K562 (cell line): ENCODE measurements around the gene BIRC5. TPM values are rescaled to one million over a fixed set of nuclear protein-coding genes. Genes with fewer than 3 reads are reported as not detected.

Source experiments
- ARNT ChIP-seq, 2 experiments: fragments of 450-650 bp; IDR thresholded peaks; 2 replicates each; pipeline ENCODE4 v1.6.1; 2016; ENCODE audit warnings: mild to moderate bottlenecking in 1 of 2
- CHD2 ChIP-seq: IDR thresholded peaks from 2 replicates; pipeline ENCODE4 v1.6.1; 2011; ENCODE audit warnings: low read depth, low read length
- GABPA ChIP-seq: fragments of 200-800 bp; sonication (Bioruptor generic); conservative IDR thresholded peaks from 2 replicates; pipeline ENCODE4 v1.6.1; 2016; ENCODE audit warnings: low read depth, missing genetic modification characterization, missing compliant biosample characterization
- MTA1 ChIP-seq: fragments of 450-650 bp; IDR thresholded peaks from 2 replicates; pipeline ENCODE4 v1.6.1; 2017; ENCODE audit warnings: borderline replicate concordance
- NFATC3 ChIP-seq: fragments of 450-650 bp; IDR thresholded peaks from 2 replicates; pipeline ENCODE4 v1.6.1; 2017; ENCODE audit warnings: mild to moderate bottlenecking
- NFRKB ChIP-seq: fragments of 450-650 bp; IDR thresholded peaks from 2 replicates; pipeline ENCODE4 v1.6.1; 2016; ENCODE audit warnings: low read depth
- POLR2G ChIP-seq: fragments of 200-400 bp; formaldehyde crosslinking; IDR thresholded peaks from 2 replicates; pipeline ENCODE4 v1.6.1; 2017; ENCODE audit warnings: low read depth, mild to moderate bottlenecking, antibody characterized with exemption, low read length, moderate library complexity
- POLR3G ChIP-seq: IDR thresholded peaks from 2 replicates; pipeline ENCODE4 v1.6.1; 2011; ENCODE audit not compliant: insufficient read length, insufficient replicate concordance; ENCODE audit errors: extremely low read depth
- SAFB2 ChIP-seq: fragments of 200-400 bp; formaldehyde crosslinking; IDR thresholded peaks from 2 replicates; pipeline ENCODE4 v1.6.1; 2018; ENCODE audit warnings: borderline replicate concordance, low read length, low read depth, moderate library complexity; ENCODE audit not compliant: severe bottlenecking
- TAF15 ChIP-seq: fragments of 200-400 bp; formaldehyde crosslinking; IDR thresholded peaks from 2 replicates; pipeline ENCODE4 v1.6.1; 2017; ENCODE audit warnings: mild to moderate bottlenecking, low read depth, low read length, moderate library complexity
- ZNF124 ChIP-seq: sonication (generic); formaldehyde crosslinking; IDR thresholded peaks from 2 replicates; pipeline ENCODE4 v1.8.1; 2022; ENCODE audit warnings: missing genetic modification reagents
- ZNF217 ChIP-seq: sonication (generic); formaldehyde crosslinking; IDR thresholded peaks from 2 replicates; pipeline ENCODE4 v1.8.0; 2022; ENCODE audit warnings: mild to moderate bottlenecking, missing genetic modification reagents
- ZZZ3 ChIP-seq: fragments of 450-650 bp; IDR thresholded peaks from 2 replicates; pipeline ENCODE4 v1.6.1; 2016; ENCODE audit warnings: antibody characterized with exemption, mild to moderate bottlenecking, moderate library complexity
- polyA plus RNA-seq, 8 experiments: library from polyadenylated mRNA; depleted of rRNA in 4 of 8; stranded (reverse) in 5 of 8; unstranded in 3 of 8; fragments of >200 nt; fragmentation: Nextera tagmentation in 2 of 8; fragmentation: Illumina TruSeq in 1 of 8; extraction: Ambion mirVana in 2 of 8; extraction: Trizol in 1 of 8; gene quantifications; 2 replicates each; pipeline versions ENCODE4 v1.2.1 to v1.2.3, GENCODE V29; 2011 to 2014; ENCODE audit warnings: inconsistent platforms in 1 of 8, missing spikeins in 1 of 8
- total RNA-seq, 7 experiments: library from RNA; depleted of rRNA in 6 of 7; stranded (reverse); fragments of >200 nt in 6 of 7; fragmentation: Illumina TruSeq in 2 of 7; extraction: Trizol in 2 of 7; gene quantifications; 2 replicates each; pipeline versions ENCODE4 v1.2.1 to v1.2.3, GENCODE V29; 2011 to 2021; ENCODE audit warnings: low replicate concordance in 1 of 7
- TF ChIP-seq, protein P1 (sequence below): sonication (generic); formaldehyde crosslinking; IDR thresholded peaks from 2 replicates; pipeline ENCODE4 v1.4.0; 2020; ENCODE audit warnings: mild to moderate bottlenecking, missing genetic modification reagents
- TF ChIP-seq, protein P2 (sequence below), 2 experiments: fragments of 200-800 bp in 1 of 2; sonication (Bioruptor generic) in 1 of 2; sonication (generic) in 1 of 2; formaldehyde crosslinking in 1 of 2; IDR thresholded peaks in 1 of 2; conservative IDR thresholded peaks in 1 of 2; 2 replicates each; pipeline versions ENCODE4 v1.5.0 to v1.6.1; 2016 to 2020; ENCODE audit warnings: missing compliant biosample characterization in 1 of 2, missing genetic modification characterization in 1 of 2, missing genetic modification reagents in 1 of 2
- TF ChIP-seq, protein P3 (sequence below): fragments of 250-450 bp; sonication (Bioruptor Pico); IDR thresholded peaks from 2 replicates; pipeline ENCODE4 v1.4.0; 2020
- TF ChIP-seq, protein P4 (sequence below): fragments of 450-650 bp; conservative IDR thresholded peaks from 2 replicates; pipeline ENCODE4 v1.6.1; 2016; ENCODE audit warnings: missing genetic modification characterization, low read depth, mild to moderate bottlenecking, control low read depth, missing compliant biosample characterization

BIRC5 gene
- total and polyA plus RNA-seq, 9 of the 15 experiments (the other 6 are each of a cell fraction or from before 2014, with no cell fraction given): 64.4 to 140 (median 101) TPM

DNA sequence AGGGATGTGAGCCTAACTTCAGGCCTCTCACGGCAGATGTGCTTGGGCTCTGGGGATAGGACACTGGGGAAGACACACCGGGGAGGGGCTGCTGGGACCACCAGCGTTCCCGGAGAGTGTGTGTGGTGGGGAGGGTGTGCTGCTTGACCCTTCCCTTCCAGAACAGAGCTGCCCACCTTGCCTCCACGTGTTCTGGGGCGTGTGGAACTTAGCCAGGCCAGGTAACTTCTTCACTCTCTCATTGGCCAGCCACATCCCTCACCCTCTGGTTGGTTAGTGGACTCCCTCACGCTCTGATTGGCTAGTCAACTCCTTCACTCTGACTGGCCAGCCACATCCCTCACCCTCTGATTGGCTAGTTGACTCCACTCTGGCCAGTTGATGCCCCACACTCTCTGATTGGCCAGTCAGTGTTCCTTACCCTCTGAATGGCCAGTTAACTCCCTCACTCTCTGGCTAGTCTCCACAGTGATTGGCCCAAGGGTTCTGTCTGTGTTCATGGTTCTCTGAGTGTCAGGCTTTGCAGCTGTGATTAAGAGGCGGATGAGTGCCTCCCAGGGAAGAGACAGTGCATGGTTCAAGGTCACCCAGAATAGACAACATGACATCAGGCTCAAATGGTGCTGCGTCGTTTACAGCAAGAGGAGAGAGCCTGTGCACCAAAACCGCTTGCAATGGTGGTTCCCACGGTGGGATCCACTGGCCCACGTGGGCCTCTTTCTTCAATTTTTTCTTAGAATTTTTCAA is 27.4 kb downstream of the BIRC5 start (continued):
- TF ChIP-seq, protein P1, sequence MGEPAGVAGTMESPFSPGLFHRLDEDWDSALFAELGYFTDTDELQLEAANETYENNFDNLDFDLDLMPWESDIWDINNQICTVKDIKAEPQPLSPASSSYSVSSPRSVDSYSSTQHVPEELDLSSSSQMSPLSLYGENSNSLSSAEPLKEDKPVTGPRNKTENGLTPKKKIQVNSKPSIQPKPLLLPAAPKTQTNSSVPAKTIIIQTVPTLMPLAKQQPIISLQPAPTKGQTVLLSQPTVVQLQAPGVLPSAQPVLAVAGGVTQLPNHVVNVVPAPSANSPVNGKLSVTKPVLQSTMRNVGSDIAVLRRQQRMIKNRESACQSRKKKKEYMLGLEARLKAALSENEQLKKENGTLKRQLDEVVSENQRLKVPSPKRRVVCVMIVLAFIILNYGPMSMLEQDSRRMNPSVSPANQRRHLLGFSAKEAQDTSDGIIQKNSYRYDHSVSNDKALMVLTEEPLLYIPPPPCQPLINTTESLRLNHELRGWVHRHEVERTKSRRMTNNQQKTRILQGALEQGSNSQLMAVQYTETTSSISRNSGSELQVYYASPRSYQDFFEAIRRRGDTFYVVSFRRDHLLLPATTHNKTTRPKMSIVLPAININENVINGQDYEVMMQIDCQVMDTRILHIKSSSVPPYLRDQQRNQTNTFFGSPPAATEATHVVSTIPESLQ (CRISPR knock-in tag): no peak
- TF ChIP-seq NFRKB (no peak), POLR3G (no peak), ZNF217 (CRISPR knock-in tag) (no peak), ARNT (IDR thresholded peaks at IDR 0.05) (no peak), ZZZ3 (no peak), MTA1 (no peak), GABPA (tag) (no peak), POLR2G (no peak), TAF15 (no peak), ZNF124 (CRISPR knock-in tag) (no peak), CHD2 (peak; percentile 77), NFATC3 (no peak), SAFB2 (no peak)
- TF ChIP-seq, protein P2, sequence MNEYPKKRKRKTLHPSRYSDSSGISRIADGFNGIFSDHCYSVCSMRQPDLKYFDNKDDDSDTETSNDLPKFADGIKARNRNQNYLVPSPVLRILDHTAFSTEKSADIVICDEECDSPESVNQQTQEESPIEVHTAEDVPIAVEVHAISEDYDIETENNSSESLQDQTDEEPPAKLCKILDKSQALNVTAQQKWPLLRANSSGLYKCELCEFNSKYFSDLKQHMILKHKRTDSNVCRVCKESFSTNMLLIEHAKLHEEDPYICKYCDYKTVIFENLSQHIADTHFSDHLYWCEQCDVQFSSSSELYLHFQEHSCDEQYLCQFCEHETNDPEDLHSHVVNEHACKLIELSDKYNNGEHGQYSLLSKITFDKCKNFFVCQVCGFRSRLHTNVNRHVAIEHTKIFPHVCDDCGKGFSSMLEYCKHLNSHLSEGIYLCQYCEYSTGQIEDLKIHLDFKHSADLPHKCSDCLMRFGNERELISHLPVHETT (CRISPR knock-in tag; conservative IDR thresholded peaks at IDR 0.05 in 1 of 2, IDR thresholded peaks at IDR 0.05 in 1 of 2): peak in 1 of 2 experiments; percentile 81; a peak in 2 of 4 replicates
- TF ChIP-seq, protein P3, sequence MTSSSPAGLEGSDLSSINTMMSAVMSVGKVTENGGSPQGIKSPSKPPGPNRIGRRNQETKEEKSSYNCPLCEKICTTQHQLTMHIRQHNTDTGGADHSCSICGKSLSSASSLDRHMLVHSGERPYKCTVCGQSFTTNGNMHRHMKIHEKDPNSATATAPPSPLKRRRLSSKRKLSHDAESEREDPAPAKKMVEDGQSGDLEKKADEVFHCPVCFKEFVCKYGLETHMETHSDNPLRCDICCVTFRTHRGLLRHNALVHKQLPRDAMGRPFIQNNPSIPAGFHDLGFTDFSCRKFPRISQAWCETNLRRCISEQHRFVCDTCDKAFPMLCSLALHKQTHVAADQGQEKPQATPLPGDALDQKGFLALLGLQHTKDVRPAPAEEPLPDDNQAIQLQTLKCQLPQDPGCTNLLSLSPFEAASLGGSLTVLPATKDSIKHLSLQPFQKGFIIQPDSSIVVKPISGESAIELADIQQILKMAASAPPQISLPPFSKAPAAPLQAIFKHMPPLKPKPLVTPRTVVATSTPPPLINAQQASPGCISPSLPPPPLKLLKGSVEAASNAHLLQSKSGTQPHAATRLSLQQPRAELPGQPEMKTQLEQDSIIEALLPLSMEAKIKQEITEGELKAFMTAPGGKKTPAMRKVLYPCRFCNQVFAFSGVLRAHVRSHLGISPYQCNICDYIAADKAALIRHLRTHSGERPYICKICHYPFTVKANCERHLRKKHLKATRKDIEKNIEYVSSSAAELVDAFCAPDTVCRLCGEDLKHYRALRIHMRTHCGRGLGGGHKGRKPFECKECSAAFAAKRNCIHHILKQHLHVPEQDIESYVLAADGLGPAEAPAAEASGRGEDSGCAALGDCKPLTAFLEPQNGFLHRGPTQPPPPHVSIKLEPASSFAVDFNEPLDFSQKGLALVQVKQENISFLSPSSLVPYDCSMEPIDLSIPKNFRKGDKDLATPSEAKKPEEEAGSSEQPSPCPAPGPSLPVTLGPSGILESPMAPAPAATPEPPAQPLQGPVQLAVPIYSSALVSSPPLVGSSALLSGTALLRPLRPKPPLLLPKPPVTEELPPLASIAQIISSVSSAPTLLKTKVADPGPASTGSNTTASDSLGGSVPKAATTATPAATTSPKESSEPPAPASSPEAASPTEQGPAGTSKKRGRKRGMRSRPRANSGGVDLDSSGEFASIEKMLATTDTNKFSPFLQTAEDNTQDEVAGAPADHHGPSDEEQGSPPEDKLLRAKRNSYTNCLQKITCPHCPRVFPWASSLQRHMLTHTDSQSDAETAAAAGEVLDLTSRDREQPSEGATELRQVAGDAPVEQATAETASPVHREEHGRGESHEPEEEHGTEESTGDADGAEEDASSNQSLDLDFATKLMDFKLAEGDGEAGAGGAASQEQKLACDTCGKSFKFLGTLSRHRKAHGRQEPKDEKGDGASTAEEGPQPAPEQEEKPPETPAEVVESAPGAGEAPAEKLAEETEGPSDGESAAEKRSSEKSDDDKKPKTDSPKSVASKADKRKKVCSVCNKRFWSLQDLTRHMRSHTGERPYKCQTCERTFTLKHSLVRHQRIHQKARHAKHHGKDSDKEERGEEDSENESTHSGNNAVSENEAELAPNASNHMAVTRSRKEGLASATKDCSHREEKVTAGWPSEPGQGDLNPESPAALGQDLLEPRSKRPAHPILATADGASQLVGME: no peak
- TF ChIP-seq, protein P4, sequence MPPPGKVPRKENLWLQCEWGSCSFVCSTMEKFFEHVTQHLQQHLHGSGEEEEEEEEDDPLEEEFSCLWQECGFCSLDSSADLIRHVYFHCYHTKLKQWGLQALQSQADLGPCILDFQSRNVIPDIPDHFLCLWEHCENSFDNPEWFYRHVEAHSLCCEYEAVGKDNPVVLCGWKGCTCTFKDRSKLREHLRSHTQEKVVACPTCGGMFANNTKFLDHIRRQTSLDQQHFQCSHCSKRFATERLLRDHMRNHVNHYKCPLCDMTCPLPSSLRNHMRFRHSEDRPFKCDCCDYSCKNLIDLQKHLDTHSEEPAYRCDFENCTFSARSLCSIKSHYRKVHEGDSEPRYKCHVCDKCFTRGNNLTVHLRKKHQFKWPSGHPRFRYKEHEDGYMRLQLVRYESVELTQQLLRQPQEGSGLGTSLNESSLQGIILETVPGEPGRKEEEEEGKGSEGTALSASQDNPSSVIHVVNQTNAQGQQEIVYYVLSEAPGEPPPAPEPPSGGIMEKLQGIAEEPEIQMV: no peak
